H9 (cell line): ENCODE data around the gene TENM4. TPM values are rescaled to one million over a fixed set of nuclear protein-coding genes. Genes with fewer than 3 reads are reported as not detected.

Source experiments
- DNase-seq: peaks from one replicate; pipeline ENCODE4 v3.0.0-alpha.2; 2017
- H2AFZ ChIP-seq: one replicate; pipeline ENCODE4 v1.6.1; 2013; ENCODE audit warnings: mild to moderate bottlenecking, low read length, control low read depth, moderate library complexity
- H2AK5ac ChIP-seq: 2 replicates; pipeline ENCODE4 v1.6.1; 2013; ENCODE audit warnings: low read length, control low read depth, mixed read lengths; ENCODE audit not compliant: insufficient read length
- H2BK120ac ChIP-seq: one replicate; pipeline ENCODE4 v1.6.1; 2013; ENCODE audit warnings: low read depth, mild to moderate bottlenecking, low read length, control low read depth, inconsistent platforms; ENCODE audit not compliant: poor library complexity, severe bottlenecking
- H2BK12ac ChIP-seq: 2 replicates; pipeline ENCODE4 v1.6.1; 2013; ENCODE audit warnings: low read length, control low read depth, mixed read lengths, low read depth; ENCODE audit not compliant: insufficient read length
- H2BK15ac ChIP-seq: 2 replicates; pipeline ENCODE4 v1.6.1; 2013; ENCODE audit warnings: low read depth, low read length, control low read depth
- H2BK20ac ChIP-seq: one replicate; pipeline ENCODE4 v1.6.1; 2013; ENCODE audit warnings: low read depth, mild to moderate bottlenecking, low read length, control low read depth, inconsistent platforms; ENCODE audit not compliant: poor library complexity, severe bottlenecking
- H2BK5ac ChIP-seq: 2 replicates; pipeline ENCODE4 v1.6.1; 2013; ENCODE audit warnings: low read length, control low read depth, mixed read lengths; ENCODE audit not compliant: insufficient read length
- H3K14ac ChIP-seq: 2 replicates; pipeline ENCODE4 v1.6.1; 2013; ENCODE audit warnings: low read length, control low read depth; ENCODE audit not compliant: insufficient read depth
- H3K18ac ChIP-seq: 2 replicates; pipeline ENCODE4 v1.6.1; 2013; ENCODE audit warnings: low read depth, mild to moderate bottlenecking, mixed read lengths, low read length, control low read depth; ENCODE audit not compliant: insufficient read length
- H3K23ac ChIP-seq: 2 replicates; pipeline ENCODE4 v1.6.1; 2013; ENCODE audit warnings: low read length, control low read depth, mixed read lengths, low read depth; ENCODE audit not compliant: insufficient read length
- H3K23me2 ChIP-seq: 2 replicates; pipeline ENCODE4 v1.6.1; 2013; ENCODE audit warnings: low read depth, mild to moderate bottlenecking, mixed read lengths, low read length, control low read depth; ENCODE audit not compliant: insufficient read length, poor library complexity, severe bottlenecking
- H3K27ac ChIP-seq: 2 replicates; pipeline ENCODE4 v1.5.1; 2013; ENCODE audit warnings: low read length, control low read depth, mixed read lengths, low read depth; ENCODE audit not compliant: insufficient read length
- H3K27me3 ChIP-seq: 2 replicates; pipeline ENCODE4 v1.6.1; 2013; ENCODE audit warnings: low read length, control low read depth, inconsistent platforms; ENCODE audit not compliant: insufficient read depth
- H3K4ac ChIP-seq: 2 replicates; pipeline ENCODE4 v1.6.1; 2013; ENCODE audit warnings: low read depth, mild to moderate bottlenecking, control low read depth, inconsistent platforms, low read length, moderate library complexity
- H3K4me1 ChIP-seq: 2 replicates; pipeline ENCODE4 v1.6.1; 2013; ENCODE audit warnings: low read length, control low read depth, inconsistent platforms; ENCODE audit not compliant: insufficient read depth
- H3K4me2 ChIP-seq: 2 replicates; pipeline ENCODE4 v1.6.1; 2013; ENCODE audit warnings: low read length, control low read depth, mixed read lengths; ENCODE audit not compliant: insufficient read length, insufficient read depth
- H3K56ac ChIP-seq: 2 replicates; pipeline ENCODE4 v1.6.1; 2013; ENCODE audit warnings: low read depth, mild to moderate bottlenecking, mixed read lengths, low read length, control low read depth; ENCODE audit not compliant: insufficient read length
- H3K79me1 ChIP-seq: 2 replicates; pipeline ENCODE4 v1.6.1; 2013; ENCODE audit warnings: low read depth, mild to moderate bottlenecking, moderate library complexity, low read length, control low read depth, inconsistent platforms; ENCODE audit not compliant: insufficient read depth, poor library complexity, severe bottlenecking
- H3K79me2 ChIP-seq: 2 replicates; pipeline ENCODE4 v1.6.1; 2013; ENCODE audit warnings: low read length, control low read depth, inconsistent platforms; ENCODE audit not compliant: insufficient read depth
- H3K9ac ChIP-seq: 2 replicates; pipeline ENCODE4 v1.6.1; 2013; ENCODE audit warnings: low read length, control low read depth, mixed read lengths; ENCODE audit not compliant: insufficient read length; ENCODE audit errors: extremely low read depth
- H3K9me3 ChIP-seq: one replicate; pipeline ENCODE4 v1.6.1; 2013; ENCODE audit warnings: low read depth, low read length, inconsistent platforms; ENCODE audit not compliant: control insufficient read depth
- H3T11ph ChIP-seq: one replicate; pipeline ENCODE4 v1.6.1; 2013; ENCODE audit warnings: mild to moderate bottlenecking, low read length, control low read depth, inconsistent platforms
- H4K20me1 ChIP-seq: one replicate; pipeline ENCODE4 v1.6.1; 2013; ENCODE audit not compliant: control insufficient read depth, insufficient read length, insufficient read depth
- H4K5ac ChIP-seq: 2 replicates; pipeline ENCODE4 v1.6.1; 2013; ENCODE audit warnings: low read depth, mild to moderate bottlenecking, mixed read lengths, low read length, control low read depth; ENCODE audit not compliant: insufficient read length
- H4K8ac ChIP-seq: replicated peaks from 2 replicates; pipeline ENCODE4 v1.6.1; 2013; ENCODE audit warnings: low read length, control low read depth, mixed read lengths, low read depth; ENCODE audit not compliant: insufficient read length
- H4K91ac ChIP-seq: 2 replicates; pipeline ENCODE4 v1.6.1; 2013; ENCODE audit warnings: low read depth, mild to moderate bottlenecking, moderate library complexity, mixed read lengths, low read length, control low read depth; ENCODE audit not compliant: insufficient read length
- H3K27ac Mint-ChIP-seq, 3 experiments: 2 replicates in 2 of 3; 3 replicates in 1 of 3; pipeline ENCODE4 v1.8.0; 2020 to 2021; ENCODE audit warnings: mixed read lengths in 3 of 3, mild to moderate bottlenecking in 1 of 3, moderate library complexity in 1 of 3
- H3K27me3 Mint-ChIP-seq: 2 replicates; pipeline ENCODE4 v1.8.0; 2021; ENCODE audit warnings: low read depth, mild to moderate bottlenecking, moderate library complexity, mixed read lengths
- H3K36me3 Mint-ChIP-seq, 3 experiments: 2 replicates in 2 of 3; 3 replicates in 1 of 3; pipeline ENCODE4 v1.8.0; 2020 to 2021; ENCODE audit warnings: low read depth in 3 of 3, mixed read lengths in 3 of 3; ENCODE audit not compliant: insufficient read depth in 1 of 3
- H3K4me1 Mint-ChIP-seq, 2 experiments: 2 replicates each; pipeline ENCODE4 v1.8.0; 2020; ENCODE audit warnings: mixed read lengths in 2 of 2
- H3K4me3 Mint-ChIP-seq, 2 experiments: 2 replicates in 1 of 2; 3 replicates in 1 of 2; pipeline ENCODE4 v1.8.0; 2020 to 2021; ENCODE audit warnings: mild to moderate bottlenecking in 2 of 2, mixed read lengths in 2 of 2, moderate library complexity in 1 of 2
- H3K9me3 Mint-ChIP-seq, 2 experiments: 2 replicates in 1 of 2; 3 replicates in 1 of 2; pipeline ENCODE4 v1.8.0; 2020; ENCODE audit warnings: mild to moderate bottlenecking in 2 of 2, mixed read lengths in 2 of 2, moderate library complexity in 1 of 2
- CTCF ChIP-seq: fragments of 200-600 bp; sonication (generic); conservative IDR thresholded peaks from 3 replicates; pipeline ENCODE4 v1.8.0; 2021; ENCODE audit warnings: antibody characterized with exemption, mild to moderate bottlenecking
- WGBS: extraction: QIAGEN DNeasy Blood & Tissue Kit; methylation state at CpG from one replicate; pipeline ENCODE4 v1.1.7; 2013; ENCODE audit warnings: missing lambda C conversion rate, low lambda C conversion rate, mixed read lengths; ENCODE audit not compliant: insufficient read length; ENCODE audit errors: extremely low coverage; 5-methylcytosine and 5-hydroxymethylcytosine counted together
- total RNA-seq: library from RNA; stranded (reverse); gene quantifications from 2 replicates; pipeline ENCODE4 v1.2.1, GENCODE V29; 2021

The TENM4 gene
- total RNA-seq, 1 experiment from 2014 or later: 4.6 TPM

- H3K27ac ChIP-seq: no peak overlapping the region
- H3K23ac ChIP-seq: no peak overlapping the region
- H3K79me1 ChIP-seq: no peaks in the 10 kb centered on the region
- no peak overlapping the region for H2BK12ac ChIP-seq
- no peak overlapping the region for H3K4ac ChIP-seq
- H2BK20ac ChIP-seq: no peak overlapping the region
- H4K8ac ChIP-seq: no peak overlapping the region
- H3K4me2 ChIP-seq: no peak overlapping the region
- H3K9ac ChIP-seq: no peak overlapping the region
- H2AK5ac ChIP-seq: no peak overlapping the region
- no peak overlapping the region for H3K56ac ChIP-seq
- Mint-ChIP-seq H3K4me1 (peaks cover 7 to 13% of the 10 kb centered on the region in 2 experiments), H3K4me3 (no peak overlapping the region), H3K27ac (no peak overlapping the region), H3K9me3 (no peaks in the 10 kb centered on the region), H3K36me3 (no peaks in the 10 kb centered on the region), H3K27me3 (peaks cover 5% of the 10 kb centered on the region)
- H3K14ac ChIP-seq: no peak overlapping the region
- no peak overlapping the region for H2AFZ ChIP-seq
- H2BK5ac ChIP-seq: no peak overlapping the region
- no peaks in the 10 kb centered on the region for H4K20me1 ChIP-seq
- no peak overlapping the region for H3T11ph ChIP-seq
- H3K23me2 ChIP-seq: no peaks in the 10 kb centered on the region
- H2BK120ac ChIP-seq: no peak overlapping the region
- no peak overlapping the region for H2BK15ac ChIP-seq
- H3K79me2 ChIP-seq: no peaks in the 10 kb centered on the region
- TF ChIP-seq CTCF: no peak
- DNase-seq: no peak
- no peaks in the 10 kb centered on the region for H3K9me3 ChIP-seq
- H3K27me3 ChIP-seq: no peaks in the 10 kb centered on the region
- H3K4me1 ChIP-seq: no peaks in the 10 kb centered on the region
- no CpG with 5 or more reads among the region's 4 CpGs for WGBS
- H3K18ac ChIP-seq: no peak overlapping the region
- no peak overlapping the region for H4K91ac ChIP-seq
- H4K5ac ChIP-seq: no peak overlapping the region
Measured at GRCh38 chr11:79033833-79034232, 407.0 kb downstream of the TENM4 start.
